Endodermal cell (in vitro differentiated cells): ENCODE results near the gene CLSTN2. TPM values are rescaled to one million over a fixed set of nuclear protein-coding genes. Genes with fewer than 3 reads are reported as not detected.

Experiments used
- DNase-seq: peaks from one replicate; pipeline ENCODE4 v3.0.0-alpha.2; 2017
- H3K27ac ChIP-seq: 2 replicates; pipeline ENCODE4 v1.5.1; 2013; ENCODE audit warnings: mild to moderate bottlenecking, low read depth, low read length, moderate library complexity
- H3K27me3 ChIP-seq: 2 replicates; pipeline ENCODE4 v1.6.1; 2013; ENCODE audit warnings: mild to moderate bottlenecking, low read length, moderate library complexity; ENCODE audit not compliant: insufficient read depth, control insufficient read depth, poor library complexity, severe bottlenecking
- H3K36me3 ChIP-seq: 2 replicates; pipeline ENCODE4 v1.7.0; 2013; ENCODE audit warnings: mild to moderate bottlenecking, low read length, moderate library complexity; ENCODE audit not compliant: control insufficient read depth, insufficient read depth
- H3K4me1 ChIP-seq: one replicate; pipeline ENCODE4 v1.7.0; 2013; ENCODE audit warnings: low read length; ENCODE audit not compliant: control insufficient read depth, insufficient read depth
- H3K4me3 ChIP-seq: 2 replicates; pipeline ENCODE4 v1.5.1; 2013; ENCODE audit warnings: mild to moderate bottlenecking, low read length, moderate library complexity
- H3K9ac ChIP-seq: 2 replicates; pipeline ENCODE4 v1.6.1; 2013; ENCODE audit warnings: mild to moderate bottlenecking, low read length, moderate library complexity; ENCODE audit not compliant: poor library complexity, severe bottlenecking; ENCODE audit errors: extremely low read depth
- H3K9me3 ChIP-seq: 2 replicates; pipeline ENCODE4 v1.6.1; 2013; ENCODE audit warnings: mild to moderate bottlenecking, low read length, moderate library complexity; ENCODE audit not compliant: control insufficient read depth
- H3K27ac Mint-ChIP-seq: 2 replicates; pipeline ENCODE4 v1.8.0; 2020; ENCODE audit warnings: mixed read lengths
- H3K27me3 Mint-ChIP-seq: 2 replicates; pipeline ENCODE4 v1.8.0; 2021; ENCODE audit warnings: mild to moderate bottlenecking, mixed read lengths; ENCODE audit not compliant: insufficient read depth
- H3K36me3 Mint-ChIP-seq: 2 replicates; pipeline ENCODE4 v1.8.0; 2020; ENCODE audit warnings: low read depth, mixed read lengths
- H3K4me1 Mint-ChIP-seq: 2 replicates; pipeline ENCODE4 v1.8.0; 2020; ENCODE audit warnings: mixed read lengths
- H3K4me3 Mint-ChIP-seq: 2 replicates; pipeline ENCODE4 v1.8.0; 2020; ENCODE audit warnings: mild to moderate bottlenecking, moderate library complexity, mixed read lengths
- H3K9me3 Mint-ChIP-seq: 2 replicates; pipeline ENCODE4 v1.8.0; 2020; ENCODE audit warnings: mild to moderate bottlenecking, mixed read lengths
- WGBS, 2 experiments: methylation state at CpG; one replicate each; pipeline versions ENCODE4 v1.1.5 to v1.1.7; 2013; ENCODE audit warnings: missing lambda C conversion rate in 2 of 2, mixed read lengths in 1 of 2; ENCODE audit not compliant: insufficient coverage in 1 of 2, insufficient read length in 1 of 2; 5-methylcytosine and 5-hydroxymethylcytosine counted together
- total RNA-seq, 2 donors: library from RNA; stranded (reverse); fragmentation: NEBNext Ultra II Directional in 1 of 2; extraction: Animal tissue kit (Norgen Biotek cat#: 25700) in 1 of 2; gene quantifications; 2 replicates in 1 of 2; 3 replicates in 1 of 2; pipeline ENCODE4 v1.2.1, GENCODE V29; 2021
- TF ChIP-seq, protein P1 (sequence below): fragments of 200-600 bp; sonication (generic); conservative IDR thresholded peaks from 2 replicates; pipeline ENCODE4 v1.5.0; 2021; ENCODE audit warnings: antibody characterized with exemption, mild to moderate bottlenecking

CLSTN2 gene
- total RNA-seq, 2 donors from 2014 or later = 0.13 to 0.42 TPM

DNA sequence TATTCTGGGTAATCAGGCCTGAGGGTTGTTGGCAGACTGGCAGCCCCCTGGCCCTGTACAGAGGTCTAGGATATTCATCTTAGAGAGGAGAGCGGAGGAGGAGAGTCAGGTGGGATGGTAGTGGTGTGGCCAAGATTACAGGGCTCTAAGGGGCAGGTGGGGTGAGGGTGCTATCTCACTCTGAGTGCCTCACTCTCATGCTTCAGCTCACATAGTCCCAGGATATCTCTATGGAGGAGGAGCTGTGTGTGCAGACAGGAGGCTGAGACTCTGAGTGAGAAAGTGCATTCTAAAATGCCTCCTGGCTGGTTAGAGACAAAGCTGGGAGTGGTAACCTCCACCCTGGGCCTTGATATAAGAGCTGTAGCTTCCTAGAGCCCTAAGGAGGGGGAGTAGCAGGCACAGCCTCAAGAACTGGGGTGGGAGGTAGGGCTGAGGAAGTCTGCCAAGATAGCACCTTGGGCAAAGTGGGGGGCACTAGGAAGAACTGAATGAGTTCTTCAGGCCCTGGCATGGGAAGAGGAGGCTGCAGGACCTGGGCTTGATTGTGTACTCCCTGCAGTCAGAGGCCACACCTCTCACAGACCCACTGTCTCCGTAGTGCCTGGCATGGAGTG lies 39.9 kb downstream of the CLSTN2 start:
- no peak overlapping the region for H3K27ac ChIP-seq
- no peak overlapping the region for H3K27ac Mint-ChIP-seq
- WGBS, 2 experiments = 92% methylated on average over 2 of the region's 2 CpGs; no CpG with 5 or more reads in 1 of the 2 experiments
- peaks cover 4% of the 10 kb centered on the region for H3K4me1 Mint-ChIP-seq
- H3K27me3 ChIP-seq = peaks cover 5% of the 10 kb centered on the region
- TF ChIP-seq, protein P1, sequence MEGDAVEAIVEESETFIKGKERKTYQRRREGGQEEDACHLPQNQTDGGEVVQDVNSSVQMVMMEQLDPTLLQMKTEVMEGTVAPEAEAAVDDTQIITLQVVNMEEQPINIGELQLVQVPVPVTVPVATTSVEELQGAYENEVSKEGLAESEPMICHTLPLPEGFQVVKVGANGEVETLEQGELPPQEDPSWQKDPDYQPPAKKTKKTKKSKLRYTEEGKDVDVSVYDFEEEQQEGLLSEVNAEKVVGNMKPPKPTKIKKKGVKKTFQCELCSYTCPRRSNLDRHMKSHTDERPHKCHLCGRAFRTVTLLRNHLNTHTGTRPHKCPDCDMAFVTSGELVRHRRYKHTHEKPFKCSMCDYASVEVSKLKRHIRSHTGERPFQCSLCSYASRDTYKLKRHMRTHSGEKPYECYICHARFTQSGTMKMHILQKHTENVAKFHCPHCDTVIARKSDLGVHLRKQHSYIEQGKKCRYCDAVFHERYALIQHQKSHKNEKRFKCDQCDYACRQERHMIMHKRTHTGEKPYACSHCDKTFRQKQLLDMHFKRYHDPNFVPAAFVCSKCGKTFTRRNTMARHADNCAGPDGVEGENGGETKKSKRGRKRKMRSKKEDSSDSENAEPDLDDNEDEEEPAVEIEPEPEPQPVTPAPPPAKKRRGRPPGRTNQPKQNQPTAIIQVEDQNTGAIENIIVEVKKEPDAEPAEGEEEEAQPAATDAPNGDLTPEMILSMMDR = no peak
- no peaks in the 10 kb centered on the region for H3K9me3 ChIP-seq
- peaks cover 3% of the 10 kb centered on the region for H3K27me3 Mint-ChIP-seq
- H3K9me3 Mint-ChIP-seq = no peaks in the 10 kb centered on the region
- no peaks in the 10 kb centered on the region for H3K36me3 ChIP-seq
- no peak overlapping the region for H3K4me3 ChIP-seq
- H3K4me3 Mint-ChIP-seq = no peak overlapping the region
- no peak overlapping the region for H3K9ac ChIP-seq
- H3K4me1 ChIP-seq = no peaks in the 10 kb centered on the region
- H3K36me3 Mint-ChIP-seq = no peaks in the 10 kb centered on the region
- DNase-seq = no peak

GRCh38 chr3:139975594-139976365 lies 40.8 kb downstream of the CLSTN2 start:
- no peak overlapping the region for H3K27ac Mint-ChIP-seq
- no peak overlapping the region for H3K9ac ChIP-seq
- H3K4me1 Mint-ChIP-seq = peaks cover 4% of the 10 kb centered on the region
- DNase-seq = peak; percentile 24
- H3K27ac ChIP-seq = no peak overlapping the region
- peaks cover 3% of the 10 kb centered on the region for H3K27me3 Mint-ChIP-seq
- no peaks in the 10 kb centered on the region for H3K36me3 ChIP-seq
- no peaks in the 10 kb centered on the region for H3K9me3 Mint-ChIP-seq
- TF ChIP-seq, protein P1 = no peak
- H3K9me3 ChIP-seq = no peaks in the 10 kb centered on the region
- H3K4me3 Mint-ChIP-seq = no peak overlapping the region
- H3K27me3 ChIP-seq = peaks cover under 1% of the 10 kb centered on the region
- no peak overlapping the region for H3K4me3 ChIP-seq
- H3K4me1 ChIP-seq = no peaks in the 10 kb centered on the region
- no peaks in the 10 kb centered on the region for H3K36me3 Mint-ChIP-seq
- 82 to 84% methylated on average over 3 to 5 of the region's 5 CpGs for WGBS, 2 experiments

DNA sequence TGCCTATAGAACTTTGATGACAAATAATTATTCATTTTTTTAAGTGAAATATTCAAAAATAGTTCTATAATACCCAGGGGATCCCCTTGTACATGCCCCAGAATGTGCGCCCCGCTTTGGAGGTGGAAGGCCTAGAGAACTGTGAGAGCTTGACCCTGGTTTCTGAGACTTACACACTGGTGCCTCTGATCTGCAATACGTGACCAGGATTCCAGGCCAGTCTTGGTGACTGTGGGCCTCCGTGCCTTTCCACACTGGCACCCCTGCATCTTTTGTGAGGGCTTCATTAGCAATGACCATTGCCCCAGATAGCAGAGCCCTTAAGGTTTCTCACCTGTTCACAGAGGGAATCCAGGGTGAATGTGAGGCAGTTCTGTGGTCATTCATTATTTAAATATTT lies 44.0 kb downstream of the CLSTN2 start:
- no peak overlapping the region for H3K27ac ChIP-seq
- Mint-ChIP-seq H3K4me3 (no peak overlapping the region), H3K9me3 (no peaks in the 10 kb centered on the region), H3K4me1 (peaks cover 4% of the 10 kb centered on the region), H3K27ac (no peak overlapping the region), H3K27me3 (peaks cover 2% of the 10 kb centered on the region), H3K36me3 (no peaks in the 10 kb centered on the region)
- H3K4me1 ChIP-seq = no peaks in the 10 kb centered on the region
- 92 to 96% methylated on average over 2 to 4 of the region's 4 CpGs for WGBS, 2 experiments
- peaks cover 19% of the 10 kb centered on the region for H3K27me3 ChIP-seq
- no peaks in the 10 kb centered on the region for H3K36me3 ChIP-seq
- DNase-seq = no peak
- no peak overlapping the region for H3K4me3 ChIP-seq
- H3K9ac ChIP-seq = no peak overlapping the region
- TF ChIP-seq, protein P1 = no peak
- no peaks in the 10 kb centered on the region for H3K9me3 ChIP-seq
